ENCODE data around the gene ZFP37.
A peak's percentile ranks its signal among the peaks of the same experiment; 100 is the strongest.
"Not testable (repeated sequence)": the region's sequence is repeated elsewhere in the genome, so short reads cannot be mapped to it uniquely, and the experiment has no call there.

The ZFP37 gene

DNA sequence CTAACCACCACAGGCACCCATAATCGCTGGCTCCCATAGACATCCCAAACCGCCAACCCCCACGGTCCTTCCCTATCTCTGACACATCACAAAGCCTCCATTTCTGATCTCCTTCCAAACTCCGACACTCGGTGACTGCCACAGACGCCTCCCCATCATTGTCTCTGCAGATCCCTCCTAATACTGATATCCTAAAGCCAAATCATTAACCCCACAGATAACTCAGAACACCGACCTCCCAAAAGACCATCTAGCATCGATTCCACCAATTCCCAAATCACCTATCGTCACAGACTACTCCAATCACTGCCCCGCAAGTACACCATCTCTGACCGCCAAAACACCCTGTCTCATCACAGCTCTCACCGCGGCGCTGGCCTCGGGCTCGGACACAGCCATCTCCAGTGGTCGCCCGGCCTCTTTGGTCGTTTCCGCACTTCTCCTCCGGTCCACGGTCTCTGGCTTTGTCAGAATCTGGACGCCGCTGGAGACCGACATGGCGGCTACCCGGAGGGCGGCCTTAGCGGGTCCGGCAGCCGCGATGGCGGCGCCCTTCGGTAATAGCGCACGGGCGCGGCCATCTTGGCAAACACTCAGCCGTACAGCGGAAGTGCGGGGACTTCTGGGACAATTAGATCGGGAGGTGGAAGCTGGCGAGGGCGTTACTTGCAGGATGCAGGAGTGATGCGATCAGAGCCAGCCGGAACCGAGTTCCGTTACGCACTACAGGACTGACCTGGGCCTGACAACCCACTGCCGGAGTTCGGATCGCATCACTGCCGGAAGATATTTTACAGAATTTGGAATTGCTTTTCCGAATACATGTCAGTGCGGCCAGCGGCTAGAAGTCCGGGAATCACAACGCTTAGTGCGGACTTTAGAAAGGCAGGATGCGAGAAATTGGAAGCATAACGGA, at the start of gene ZFP37:
ZFP37 (minus strand) TSS at position 534 of the 916 bp plus-strand sequence; CDS start at position 498, 36 bp downstream.
- peak; percentile 96 for DNase-seq

DNA sequence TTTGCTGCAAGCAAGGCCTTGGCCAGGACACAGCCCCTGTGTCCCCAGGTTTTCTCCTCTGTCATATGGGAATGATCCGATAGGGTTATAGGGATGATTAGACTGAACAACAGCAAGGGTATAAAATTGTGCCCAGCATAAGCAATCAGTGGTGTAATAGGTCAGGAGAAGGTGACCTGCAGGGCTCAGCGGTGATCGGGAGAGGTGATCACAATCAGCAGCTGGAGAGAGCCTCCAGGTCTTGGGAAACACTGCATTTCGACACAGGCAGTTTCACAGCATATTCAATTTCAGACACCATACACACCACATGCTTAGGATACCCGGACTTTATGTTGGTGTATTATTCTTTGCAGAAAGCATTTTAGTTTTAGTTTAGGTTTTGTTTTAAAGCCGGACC, 48.8 kb upstream of the ZFP37 start:
- not testable (repeated sequence) for DNase-seq

DNA sequence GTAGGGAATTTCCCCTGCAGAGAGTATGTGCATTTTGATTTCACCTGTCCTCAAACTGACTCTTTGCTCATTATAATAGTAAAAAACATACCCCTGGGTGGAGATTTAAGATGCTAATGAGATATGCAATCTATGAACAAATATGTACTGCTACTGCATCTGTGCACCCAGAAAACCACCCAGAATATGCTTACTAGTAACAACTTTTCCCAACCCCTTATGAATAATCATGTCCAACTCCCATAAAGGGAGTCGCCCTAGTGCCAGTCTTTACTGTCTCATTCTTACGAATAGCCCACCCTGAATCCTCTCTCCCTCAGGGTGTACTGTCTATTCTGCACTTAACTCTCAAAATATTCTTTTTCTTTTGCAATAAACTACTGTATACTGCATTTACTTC, 39.0 kb upstream of the ZFP37 start:
- no peak for DNase-seq

DNA sequence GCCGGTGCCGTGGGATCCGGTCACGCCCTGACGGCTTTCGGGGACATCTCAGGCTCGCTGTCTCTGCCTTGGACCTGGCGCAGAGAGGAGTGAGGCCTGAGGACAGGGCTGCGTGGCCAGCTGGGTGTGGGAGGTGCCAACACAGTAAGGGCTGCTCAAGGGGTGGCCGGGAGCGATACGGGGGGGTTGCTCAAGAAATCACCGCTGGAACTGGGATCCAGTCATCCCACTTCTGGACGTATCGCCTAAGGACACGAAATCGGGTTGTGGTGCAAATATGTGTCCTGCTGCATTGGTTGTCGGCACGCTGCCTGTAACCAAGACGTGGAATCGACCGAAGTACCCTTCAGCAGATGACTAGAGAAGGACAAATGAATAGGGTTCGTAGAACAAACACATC, 33.4 kb upstream of the ZFP37 start:
- not testable (repeated sequence) for DNase-seq

DNA sequence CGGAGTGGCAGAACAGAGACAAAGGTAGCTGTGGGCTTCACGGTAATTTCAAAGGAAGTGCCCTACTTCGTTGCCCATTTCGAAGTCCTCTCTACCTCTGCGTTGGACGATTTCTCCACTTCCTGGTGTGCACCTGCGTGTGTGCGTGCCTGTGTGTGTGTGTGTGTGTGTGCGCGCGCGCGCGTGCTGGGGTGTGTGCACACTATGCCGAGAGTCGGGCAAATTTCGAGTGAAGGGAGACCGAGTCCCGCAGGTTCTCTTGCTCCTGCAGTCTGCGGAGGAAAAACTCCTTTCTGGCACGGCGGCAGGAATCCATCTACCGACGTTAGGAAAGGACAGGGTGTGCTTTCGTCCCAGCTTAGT, 32.6 kb upstream of the ZFP37 start:
- DNase-seq = not testable (repeated sequence)

DNA sequence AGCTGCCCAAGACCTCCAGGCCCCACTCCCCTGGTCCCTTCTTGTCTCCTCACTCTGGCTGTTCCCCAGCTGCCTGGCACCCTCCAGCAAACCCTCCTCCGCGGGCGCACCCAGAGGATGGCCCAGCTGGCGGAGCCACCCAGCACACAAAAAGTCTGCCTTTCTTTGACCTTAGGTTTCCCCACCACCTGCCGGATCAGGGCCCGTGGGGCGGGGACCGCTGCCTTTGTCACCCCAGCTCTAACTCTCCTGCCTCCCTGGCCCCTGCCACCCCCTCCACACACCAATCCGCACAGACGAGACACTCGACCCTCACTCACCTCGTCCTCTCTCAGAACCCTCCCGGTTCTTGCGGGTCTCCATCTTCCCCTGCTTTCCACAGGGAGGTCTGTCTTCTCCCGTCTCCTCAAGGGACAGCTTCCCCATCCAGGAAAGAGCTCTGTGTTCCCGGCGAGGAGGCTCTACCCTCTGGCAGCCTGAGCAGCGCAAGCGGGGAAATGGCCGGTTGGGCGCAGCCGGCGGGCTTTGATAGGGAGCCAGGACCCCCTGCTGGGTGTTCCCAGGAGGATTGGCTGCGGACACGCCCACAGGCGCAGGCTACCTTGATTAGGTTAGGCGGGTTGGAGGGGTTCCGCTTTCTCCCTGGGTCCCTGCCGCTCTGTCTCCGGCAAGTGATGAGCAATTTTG, 32.1 kb upstream of the ZFP37 start:
- DNase-seq = not testable (repeated sequence)

DNA sequence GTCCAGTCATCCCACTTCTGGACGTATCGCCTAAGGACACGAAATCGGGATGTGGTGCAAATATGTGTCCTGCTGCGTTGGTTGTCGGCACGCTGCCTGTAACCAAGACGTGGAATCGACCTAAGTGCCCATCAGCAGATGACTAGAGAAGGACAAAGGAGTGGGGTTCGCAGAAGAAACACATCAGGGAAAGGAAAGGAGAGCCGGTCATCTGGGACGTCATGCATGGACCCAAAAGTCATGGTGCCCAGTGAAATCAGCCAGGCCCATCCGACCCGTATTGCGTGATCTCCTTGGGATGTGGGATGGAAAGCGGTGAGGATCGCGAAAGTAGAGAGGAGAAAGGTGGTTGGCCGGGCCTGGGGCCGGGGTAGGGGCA, 6.4 kb upstream of the ZFP37 start:
- not testable (repeated sequence) for DNase-seq

DNA sequence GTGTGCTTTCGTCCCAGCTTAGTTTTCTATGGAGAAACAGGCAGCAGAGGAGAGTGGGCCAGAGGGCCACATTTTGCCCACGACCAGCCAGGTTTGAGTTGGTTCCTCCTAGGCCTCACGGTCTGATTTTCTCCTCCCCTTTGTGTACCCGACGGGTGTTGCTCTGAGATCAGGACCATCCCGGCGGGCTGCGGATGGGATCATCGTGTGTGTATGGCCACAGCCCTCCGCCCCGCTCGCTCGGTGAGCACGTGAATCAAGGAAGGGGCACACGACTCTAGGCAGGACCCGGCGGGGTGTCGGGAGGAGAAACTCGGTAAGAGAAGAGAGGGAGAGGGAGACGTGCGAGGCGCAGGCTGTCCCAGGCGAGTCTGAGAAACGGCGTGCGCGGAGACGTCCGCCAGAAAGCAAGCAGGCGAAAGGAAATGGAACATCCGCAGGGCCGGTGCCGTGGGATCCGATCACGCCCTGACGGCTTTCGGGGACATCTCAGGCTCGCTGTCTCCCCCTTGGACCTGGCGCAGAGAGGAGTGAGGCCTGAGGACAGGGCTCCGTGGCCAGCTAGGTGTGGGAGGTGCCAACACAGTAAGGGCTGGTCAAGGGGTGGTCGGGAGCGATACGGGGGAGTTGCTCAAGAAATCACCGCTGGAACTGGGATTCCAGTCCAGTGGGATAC, 5.9 kb upstream of the ZFP37 start:
- not testable (repeated sequence) for DNase-seq

DNA sequence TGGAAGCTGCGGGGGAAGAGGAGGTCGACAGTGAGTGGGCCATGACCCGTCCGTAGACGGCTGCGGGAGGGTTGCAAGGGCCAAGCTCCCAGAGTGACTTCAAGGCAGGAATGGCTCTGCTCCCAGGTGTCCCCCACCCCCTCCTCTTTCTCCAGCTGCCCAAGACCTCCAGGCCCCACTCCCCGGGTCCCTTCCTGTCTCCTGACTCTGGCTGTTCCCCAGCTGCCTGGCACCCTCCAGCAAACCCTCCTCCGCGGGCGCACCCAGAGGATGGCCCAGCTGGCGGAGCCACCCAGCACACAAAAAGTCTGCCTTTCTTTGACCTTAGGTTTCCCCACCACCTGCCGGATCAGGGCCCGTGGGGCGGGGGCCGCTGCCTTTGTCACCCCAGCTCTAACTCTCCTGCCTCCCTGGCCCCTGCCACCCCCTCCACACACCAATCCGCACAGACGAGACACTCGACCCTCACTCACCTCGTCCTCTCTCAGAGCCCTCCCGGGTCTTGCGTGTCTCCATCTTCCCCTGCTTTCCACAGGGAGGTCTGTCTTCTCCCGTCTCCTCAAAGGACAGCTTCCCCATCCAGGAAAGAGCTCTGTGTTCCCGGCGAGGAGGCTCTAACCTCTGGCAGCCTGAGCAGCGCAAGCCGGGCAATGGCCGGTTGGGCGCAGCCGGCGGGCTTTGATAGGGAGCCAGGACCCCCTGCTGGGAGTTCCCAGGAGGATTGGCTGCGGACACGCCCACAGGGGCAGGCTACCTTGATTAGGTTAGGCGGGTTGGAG, 4.7 kb upstream of the ZFP37 start:
- not testable (repeated sequence) for DNase-seq

DNA sequence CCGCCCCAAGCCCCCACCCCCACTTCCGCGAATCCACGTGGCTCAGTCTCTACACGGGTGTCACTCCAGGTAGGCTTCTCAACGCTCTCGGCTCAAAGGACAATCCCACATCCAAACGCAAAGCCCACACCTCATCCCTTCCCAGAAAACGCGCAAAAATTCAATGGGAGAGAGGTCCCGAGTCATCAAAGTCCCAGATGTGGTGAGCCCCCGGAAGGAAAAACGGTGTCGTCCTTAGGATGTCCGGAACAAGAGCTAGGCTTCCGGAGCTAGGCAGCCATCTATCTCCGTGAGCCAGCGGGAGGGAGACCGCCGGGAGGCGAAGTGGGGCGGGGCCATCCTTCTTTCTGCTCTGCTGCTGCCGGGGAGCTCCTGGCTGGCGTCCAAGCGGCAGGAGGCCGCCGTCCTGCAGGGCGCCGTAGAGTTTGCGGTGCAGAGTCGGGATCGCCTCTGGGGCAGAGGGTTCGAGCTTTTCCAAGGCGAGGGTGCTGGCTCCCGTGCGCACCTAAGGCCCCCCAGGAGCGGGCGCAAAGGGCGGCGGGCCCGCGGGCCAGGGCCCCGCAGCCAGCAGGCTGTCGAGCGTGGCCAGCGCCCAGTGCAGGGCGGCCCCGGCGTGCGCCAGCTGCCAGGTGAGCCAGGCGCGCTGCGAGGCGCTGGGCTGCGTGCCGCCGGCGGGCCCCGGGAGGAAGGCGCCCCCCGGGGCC, 3.2 kb upstream of the ZFP37 start:
- peak; percentile 15 for DNase-seq

DNA sequence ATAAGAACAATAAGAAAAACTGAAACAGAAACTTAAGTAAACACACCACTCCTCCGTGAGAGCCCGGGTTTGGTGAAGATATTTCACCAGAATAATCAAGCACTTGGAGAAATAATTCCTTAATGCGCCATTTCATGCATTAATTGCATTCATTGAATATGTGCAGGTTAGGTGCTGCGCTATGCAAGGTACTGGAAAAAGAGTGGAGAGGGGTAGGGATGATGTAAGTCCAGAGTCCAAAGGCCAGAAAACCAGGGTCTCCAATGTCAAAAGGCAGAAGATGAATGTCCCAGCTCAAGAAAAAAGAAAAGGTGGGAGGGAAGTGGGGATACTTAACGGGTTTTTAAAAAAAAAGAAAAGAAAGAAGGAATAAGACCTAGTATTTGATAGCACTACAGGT, 669 bp upstream of the ZFP37 start:
- DNase-seq = no peak

DNA sequence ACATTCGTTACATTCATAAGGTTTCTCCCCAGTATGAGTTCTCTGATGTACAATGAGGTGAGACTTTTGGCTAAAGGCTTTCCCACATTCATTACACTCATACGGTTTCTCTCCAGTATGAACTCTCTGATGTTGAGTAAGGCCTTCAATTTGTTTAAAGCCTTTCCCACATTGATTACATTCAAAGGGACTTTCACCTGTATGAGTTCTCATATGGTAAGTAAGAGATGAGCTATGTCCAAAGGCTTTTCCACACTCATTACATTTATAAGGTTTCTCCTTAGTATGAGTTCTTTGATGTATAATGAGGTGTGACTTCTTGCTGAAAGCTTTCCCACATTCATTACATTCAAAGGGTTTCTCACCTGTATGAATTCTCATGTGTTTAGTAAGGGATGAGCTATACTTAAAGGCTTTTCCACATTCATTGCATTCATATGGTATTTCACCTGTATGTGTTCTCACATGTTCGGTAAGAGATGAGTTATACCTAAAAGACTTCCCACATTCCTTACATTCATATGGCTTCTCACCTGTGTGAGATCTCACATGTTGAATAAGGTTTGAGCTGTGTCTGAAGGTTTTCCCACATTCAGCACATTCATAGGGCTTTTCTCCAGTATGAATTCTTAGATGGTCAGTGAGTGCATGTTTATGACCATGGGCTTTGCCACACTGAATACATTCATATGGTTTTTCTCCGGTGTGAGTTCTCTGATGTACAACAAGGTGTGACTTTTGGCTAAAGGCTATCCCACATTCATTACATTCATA, 13.5 kb downstream of the ZFP37 start:
- DNase-seq = no peak

DNA sequence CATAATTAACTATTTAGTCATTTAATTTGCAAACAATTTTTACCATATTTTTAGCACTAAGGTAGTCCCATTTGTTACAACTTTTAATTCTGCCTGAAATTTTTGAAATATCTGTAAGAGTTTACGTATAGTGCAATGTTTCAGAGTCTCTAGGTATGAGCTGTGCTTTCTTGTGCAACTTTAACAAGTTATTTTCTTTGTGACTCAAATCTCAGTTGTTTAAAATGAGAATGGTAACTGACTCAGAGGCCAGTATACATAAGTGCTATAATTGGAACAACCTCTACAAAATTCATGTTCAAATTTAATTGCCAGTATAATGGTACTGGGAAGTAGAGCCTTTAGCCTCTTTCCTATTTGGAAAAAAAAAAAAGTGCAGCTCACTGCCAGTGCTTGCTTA, 30.3 kb downstream of the ZFP37 start:
- DNase-seq = no peak

DNA sequence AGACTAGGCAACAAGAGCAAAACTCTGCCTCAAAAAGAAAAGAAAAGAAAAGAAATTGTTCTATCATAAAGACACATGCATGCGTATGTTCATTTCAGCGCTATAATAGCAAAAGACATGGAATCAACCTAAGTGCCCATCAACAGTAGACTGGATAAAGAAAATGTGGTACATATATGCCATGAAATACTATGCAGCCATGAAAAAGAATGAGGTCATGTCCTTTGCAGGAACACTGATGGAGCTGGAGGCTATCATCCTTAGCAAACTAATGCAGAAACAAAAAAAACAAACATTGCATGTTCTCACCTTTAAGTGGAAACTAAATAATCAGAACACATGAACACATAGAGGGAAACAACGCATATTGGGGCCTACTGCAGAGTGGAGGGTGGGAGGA, 38.3 kb downstream of the ZFP37 start:
- no peak for DNase-seq

DNA sequence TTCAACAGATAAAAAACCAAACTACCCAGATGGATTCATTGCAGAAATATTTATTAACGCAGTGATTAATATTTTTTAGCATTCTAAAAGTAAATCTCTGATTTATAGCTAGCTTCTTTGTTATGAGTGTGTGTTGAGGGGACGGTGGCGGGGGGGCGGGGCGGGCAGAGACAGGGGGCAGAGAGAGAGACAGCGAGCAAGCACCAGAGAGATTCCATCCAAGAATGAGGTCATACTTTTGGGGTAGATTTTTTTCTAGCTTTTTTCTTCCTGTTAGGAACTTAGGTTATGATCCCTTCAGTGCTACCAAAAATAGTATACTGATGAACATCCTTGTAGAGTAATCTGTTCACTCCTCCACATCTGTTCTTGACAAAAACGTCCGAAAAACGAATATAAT, 44.0 kb downstream of the ZFP37 start:
- DNase-seq = no peak

DNA sequence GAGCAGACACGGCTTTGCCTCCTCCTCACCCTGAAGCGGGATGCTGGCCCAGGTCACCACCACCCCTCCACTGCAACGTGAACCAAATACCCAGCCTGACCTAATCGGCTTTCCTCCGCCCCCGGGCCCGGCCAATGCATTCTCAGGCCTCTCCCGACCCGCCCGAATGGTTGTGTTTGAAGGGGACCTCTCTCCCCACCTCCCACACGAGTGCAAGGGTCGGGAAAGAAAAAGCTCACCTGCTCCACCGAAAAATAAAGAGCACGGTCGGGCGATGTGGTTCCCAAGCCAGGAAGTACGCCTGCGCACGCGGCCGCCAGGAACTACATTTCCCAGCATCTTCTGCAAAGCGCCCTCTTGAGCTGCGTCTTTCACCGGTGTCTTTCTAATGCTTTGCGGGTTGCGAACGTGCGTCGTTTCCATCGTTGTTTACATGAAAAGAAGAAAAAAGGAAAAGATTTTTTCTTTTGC, 44.6 kb downstream of the ZFP37 start, which contains the start of gene ZNF883:
ZNF883 (minus strand) TSS at position 282 of the 471 bp plus-strand sequence.
- peak; percentile 85 for DNase-seq

DNA sequence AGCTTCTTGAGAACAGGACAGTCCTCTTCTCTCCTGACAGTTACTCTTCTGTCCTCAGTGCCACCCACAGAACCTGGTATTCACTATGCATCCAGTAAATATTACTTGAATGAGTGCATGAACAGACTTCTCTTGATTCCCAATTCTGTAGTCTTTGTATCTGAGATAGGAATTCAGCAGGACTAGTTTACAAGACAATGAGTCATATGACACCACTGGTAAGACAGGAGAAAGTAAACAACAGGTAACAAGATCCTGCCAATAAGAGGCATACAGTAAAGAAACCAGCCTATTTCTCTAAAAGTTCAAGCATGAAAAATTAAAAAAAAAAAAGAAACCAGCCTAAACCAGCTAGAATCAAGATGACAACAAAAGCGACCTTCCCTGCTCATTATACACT, 50.7 kb downstream of the ZFP37 start:
- DNase-seq = no peak

DNA sequence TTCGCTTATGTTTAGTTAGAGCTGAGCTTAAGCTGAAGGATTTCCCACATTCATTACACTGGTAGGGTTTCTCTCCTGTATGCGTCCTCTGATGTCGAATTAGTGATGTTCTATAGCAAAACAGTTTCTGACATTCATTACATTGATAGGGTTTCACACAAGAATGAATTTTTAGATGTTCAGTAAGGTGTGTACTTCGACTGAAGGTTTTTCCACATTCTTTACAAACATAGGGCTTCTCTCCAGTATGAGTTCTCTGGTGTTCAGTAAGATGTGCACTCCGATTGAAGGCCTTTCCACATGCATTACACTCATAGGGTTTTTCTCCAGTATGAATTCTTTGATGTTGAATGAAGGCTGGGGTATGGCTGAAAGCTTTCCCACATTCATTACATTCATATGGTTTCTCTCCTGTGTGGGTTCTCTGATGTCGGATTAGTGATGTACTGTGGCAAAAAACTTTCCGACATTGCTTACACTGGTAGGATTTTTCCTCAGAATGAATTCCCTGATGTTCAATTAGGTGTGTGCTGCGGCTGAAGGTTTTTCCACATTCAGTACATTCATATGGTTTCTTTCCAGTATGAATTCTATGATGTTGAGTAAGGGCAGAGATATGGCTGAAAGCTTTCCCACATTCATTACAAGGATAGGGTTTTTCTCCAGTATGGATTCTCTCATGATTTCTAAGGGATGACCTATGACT, 59.1 kb downstream of the ZFP37 start:
- no peak for DNase-seq

All from femur (tissue), 1 donor.